Activated CD4-positive, alpha-beta T cell treated with anti-CD3 and anti-CD28 coated beads, Interleukin-2, amount 50 U/mL, for 48 hours (primary cell): ENCODE data around the gene VPS26C.

Experiments
- DNase-seq, 2 experiments: peaks; one replicate each; pipeline ENCODE4 v3.0.0-alpha.2; 2020

VPS26C gene

DNA sequence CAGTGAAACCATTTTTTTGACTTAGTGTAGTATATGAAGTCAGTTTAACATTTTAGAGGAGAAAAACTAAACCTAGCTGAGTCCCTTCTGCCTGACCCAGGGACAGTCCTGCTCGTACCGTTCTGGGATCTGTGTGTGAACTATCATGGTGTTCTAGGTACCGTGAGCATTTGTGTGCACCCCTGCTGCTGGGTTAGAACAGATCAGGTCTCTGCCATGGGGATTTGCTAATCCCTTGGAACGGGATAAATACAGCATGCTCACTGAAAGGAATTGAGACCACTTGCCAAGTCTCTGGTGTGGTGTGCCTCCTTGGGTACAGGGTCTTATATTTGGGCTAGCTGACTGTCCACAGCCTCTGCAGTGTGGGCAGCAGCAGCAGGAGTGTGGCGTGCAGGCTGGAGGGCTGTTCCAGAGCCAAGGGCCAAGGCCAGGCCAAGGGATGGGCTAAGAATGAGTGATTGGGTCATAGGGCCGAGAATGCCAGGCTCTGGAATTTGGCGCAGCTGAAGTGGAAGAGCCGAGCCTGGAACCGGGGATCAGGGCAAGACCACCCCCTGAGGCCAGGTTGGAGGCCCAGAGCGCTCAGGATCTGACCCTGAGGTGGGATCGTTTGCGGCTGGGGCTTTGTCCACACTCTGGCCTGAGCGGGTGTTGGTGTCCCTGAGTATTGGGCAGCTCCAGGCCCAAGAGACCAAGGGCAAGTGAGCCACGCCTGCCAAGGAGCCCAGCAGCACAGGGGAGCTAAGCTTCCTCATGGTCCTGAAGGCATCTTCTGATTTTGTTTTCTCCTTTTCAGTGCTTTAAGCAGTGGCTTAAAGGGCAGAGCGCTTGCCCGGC lies 66.3 kb downstream of the VPS26C start:
- no peak for DNase-seq

DNA sequence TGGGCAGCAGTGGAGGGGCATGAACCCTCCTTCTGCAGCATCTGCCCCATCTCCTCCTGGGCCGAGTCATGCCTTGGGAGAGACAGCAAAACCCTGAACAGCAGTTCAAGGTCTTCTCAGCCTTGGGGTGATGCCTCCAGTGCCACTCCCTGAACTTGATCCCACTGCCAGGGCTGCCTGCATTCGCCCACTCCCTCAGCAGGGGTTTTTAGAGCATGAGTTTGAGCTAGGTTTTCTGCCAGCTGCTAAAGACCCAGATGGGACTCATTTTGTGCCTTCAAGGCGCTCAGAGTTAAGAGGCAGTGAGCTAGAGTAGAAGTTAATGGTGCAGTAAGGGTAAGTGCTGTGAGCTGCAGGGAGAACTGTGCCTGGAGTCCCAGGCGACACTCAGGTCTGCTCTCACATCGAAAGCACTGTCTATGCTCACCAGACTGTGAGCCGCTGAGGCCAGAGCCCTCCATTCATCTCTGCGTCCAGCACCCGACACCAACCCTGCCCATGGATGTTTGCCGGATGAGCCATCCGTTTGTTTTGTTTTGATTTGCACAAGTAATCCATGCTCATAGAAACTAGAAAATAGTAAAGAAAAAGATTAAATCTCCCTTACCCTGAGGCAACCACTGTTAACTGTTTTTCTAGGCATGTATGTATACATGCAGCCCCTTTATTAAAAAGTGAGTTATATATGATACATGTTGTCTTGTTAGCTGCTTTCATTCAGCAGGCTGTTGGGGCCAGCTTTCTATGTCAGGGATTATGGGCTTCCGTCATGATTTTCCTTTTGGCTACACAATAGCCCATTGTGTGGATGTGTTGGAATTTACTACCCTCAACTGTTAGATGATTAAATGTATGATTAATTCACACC lies 67.8 kb downstream of the VPS26C start:
- DNase-seq: no peak

DNA sequence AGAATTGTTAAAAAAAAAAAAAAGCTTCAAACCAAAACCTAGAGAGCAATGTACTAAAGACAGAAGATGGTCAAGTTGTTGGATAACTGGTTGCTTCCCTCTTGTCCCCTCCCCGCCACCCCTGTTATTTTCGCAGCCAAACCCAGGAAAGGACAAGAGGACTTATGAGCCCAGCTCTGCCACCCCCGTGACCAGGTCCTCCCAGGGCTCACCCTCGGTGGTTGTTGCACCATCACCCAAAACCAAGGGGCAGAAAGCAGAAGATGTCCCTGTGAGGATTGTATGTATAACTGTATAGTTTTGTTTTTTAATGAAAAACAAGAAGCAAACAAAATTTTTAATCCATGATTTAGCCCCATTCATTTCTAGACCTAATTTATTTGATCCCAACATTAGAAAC lies 69.4 kb downstream of the VPS26C start:
- DNase-seq: no peak

DNA sequence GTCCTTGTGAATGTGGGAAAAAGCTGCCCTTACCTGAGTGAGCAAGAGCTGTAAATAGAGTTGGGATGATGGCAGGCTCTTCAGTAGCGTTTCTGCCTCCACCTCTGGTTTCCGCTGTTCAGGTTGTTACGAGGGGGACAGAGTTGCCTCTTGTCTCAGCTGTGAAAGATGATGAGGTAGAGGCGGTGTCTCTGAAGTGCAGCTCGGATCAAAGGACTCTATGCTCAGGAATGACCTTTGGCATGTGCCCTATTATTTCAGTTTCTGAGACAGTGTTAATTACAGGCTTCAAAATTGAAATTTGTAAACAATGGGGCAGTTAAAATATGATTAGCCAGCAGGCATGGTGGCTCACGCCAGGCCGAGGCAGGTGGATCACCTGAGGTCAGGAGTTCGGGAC lies 70.3 kb downstream of the VPS26C start:
- no peak for DNase-seq

DNA sequence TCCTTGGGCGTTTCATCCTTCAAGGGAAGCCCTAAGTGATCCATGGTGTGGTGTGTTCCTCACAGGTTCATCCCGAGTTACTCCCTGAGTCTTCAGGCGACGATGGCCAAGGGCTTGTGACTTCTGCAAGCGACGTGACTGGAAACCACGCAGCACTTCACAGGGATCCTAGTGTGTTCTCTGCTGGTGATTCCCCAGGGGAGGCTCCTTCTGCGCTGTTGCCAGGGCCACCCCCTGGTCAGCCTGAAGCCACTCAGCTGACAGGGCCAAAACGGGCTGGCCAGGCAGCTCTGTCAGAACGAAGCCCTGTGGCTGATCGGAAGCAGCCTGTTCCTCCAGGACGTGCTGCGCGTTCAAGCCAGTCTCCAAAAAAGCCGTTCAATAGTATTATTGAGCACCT lies 71.5 kb downstream of the VPS26C start:
- DNase-seq: no peak

DNA sequence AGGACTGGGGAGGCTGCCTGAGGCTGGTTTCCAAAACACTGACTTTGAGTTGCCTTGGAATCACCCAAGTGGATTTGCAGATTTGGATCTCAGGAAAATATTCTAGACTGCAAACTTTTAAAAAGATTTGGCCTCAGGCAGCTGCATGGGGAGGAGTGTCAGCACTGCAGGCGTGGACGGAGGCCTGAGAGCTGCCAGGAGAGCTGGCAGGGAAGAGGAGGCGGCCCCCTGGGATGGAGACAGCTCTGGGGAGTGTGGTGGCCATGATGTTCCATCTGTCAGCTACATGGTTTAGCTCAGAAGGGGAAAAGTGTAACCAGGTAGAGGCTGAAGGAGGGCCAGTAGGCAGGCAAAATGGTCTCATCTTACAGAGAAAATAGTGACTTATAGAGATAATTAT lies 72.1 kb downstream of the VPS26C start:
- no peak for DNase-seq

DNA sequence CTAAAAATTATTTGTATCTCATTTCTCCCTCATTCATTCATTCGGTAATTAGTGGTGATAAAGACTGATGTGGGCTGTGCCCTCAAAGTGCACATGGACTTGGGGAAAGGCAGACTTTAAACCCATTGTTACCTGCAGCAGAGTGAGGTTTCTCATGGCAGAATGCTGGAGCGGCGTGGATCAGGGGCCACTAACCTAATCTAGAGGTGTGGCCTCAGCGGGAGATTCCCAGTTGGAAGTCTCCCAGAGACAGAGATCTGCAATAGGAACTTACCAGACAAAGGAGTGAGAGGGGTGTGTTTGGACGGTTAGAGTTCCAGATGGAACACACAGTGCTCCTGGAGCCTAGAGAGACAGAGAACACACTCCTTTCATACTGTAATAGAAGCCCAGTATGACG lies 73.5 kb downstream of the VPS26C start:
- DNase-seq: no peak

DNA sequence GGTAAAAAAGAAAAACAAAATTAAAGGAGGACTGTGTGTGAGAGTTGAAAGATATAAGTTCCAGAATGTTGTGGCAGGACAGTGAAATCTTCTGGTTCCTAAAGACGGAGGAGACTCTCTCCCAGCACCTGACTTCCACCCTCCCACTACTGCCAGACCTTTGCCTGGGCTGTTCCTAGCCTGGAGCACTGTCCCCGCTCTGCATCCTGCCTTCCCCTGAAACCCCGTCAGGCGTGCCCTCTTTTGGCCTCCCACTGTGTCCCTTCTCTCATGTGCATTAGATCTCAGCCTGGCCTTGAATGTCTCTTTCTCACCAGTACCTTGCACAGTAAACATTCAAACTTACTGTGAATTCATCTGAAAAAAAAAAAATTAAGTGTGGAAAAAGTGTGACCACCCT lies 74.1 kb downstream of the VPS26C start:
- DNase-seq: no peak

DNA sequence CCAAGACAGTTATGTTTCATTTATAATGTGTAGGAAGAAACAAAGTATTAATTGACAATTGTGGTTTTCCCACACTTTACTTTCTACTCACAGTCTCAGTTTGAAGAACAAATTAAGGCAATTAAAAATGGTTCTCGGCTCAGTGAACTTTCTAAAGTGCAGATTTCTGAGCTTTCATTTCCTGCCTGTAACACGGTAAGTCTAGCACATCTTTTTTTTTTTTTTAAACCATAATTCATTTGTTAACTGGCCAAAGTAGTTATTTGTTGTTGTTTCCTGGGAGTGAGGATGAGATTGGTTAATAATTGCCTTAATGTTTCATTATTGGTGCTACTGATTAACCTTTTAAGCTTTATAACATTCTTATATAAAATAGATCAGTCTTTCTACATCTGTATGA lies 75.1 kb downstream of the VPS26C start:
- no peak for DNase-seq

DNA sequence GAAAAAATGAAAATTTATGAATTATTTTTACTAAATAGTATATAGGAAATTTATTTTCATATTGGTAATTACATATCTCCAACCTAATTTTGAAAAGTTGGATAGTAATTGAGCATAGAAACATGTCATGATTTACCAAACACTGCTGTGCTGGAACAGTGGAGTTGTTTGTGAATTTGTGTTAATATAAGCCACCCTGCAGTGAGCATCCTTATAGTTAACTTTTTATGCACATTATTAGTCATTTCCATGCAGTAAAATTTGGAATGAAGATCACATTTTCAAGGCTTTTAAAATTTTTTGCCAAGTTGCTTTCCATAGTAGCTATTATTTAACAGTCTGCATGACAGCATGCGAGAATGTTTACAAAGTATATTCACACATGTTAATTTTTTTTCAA lies 78.3 kb downstream of the VPS26C start:
- no peak for DNase-seq

DNA sequence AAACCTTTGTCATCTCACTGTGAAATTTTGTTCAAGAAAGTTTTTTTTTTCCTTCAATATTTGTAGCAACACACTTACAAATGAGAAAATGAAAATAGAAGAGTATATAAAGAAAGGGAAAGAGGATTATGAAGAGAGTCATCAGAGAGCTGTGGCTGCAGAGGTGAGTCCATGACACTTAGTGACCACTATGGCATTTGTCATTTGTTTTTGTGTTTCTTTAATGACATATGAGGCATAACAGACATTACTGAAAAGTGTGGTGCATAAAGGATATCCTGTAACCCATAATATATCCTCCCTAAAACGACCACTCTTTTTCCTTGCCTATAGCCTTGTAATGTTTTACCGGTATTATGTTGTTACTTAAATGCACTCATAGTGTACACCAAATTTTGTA lies 80.2 kb downstream of the VPS26C start:
- DNase-seq: no peak

DNA sequence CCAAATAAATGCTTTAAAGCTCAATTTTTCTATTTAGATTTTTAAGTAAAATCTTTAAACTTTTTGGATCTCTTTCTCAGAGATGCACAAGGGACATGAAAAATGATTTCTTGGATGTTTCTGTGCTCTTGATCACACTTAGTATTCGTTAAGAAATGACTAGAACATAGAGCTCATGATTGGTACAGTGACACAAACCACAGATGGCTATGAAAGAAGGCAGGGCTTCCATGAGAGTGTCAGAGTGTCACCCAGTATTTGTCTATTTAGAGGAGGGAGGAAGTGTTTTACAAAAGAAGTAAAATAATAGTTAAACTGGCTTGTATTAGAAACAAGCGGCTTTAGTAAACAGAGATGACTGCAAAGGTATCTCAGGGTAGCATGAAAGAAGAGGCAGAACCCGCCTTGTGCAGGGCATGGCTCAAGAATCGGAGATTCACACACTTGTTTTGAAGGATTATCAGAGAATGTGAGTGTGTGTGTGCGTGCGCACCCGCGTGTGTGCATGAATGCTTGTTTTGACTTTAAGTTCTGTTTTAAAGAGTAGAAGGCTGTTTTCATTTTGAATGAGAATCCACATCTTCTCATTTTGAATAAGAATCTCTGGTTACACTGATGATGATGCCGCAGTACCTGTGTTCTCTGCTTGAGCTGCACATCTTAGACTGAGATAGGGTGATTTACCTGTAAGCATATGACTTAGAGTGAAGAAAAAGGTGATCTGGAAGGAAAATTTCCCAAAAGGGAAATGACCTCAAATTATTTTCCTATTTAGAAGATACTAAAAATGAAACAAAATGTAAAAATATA lies 82.1 kb downstream of the VPS26C start:
- no peak for DNase-seq

DNA sequence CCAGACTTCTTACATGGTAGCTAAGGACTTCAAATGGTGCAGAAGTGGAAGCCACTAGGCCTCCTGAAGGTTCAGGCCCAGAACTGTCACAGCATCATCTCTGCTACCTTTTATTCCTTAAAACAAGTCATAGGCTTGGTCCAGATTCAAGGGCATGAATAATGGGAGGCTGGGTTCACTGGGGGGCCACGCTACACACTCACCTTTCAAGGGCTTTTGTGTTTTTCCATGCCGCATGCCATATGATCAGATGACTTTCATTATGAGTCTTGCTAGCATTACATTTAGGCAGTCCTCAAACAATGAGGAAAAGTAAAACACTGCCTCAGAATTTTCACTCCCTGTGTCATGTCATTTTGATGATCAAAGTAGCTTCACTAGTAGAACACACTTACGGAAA lies 83.4 kb downstream of the VPS26C start:
- no peak for DNase-seq

DNA sequence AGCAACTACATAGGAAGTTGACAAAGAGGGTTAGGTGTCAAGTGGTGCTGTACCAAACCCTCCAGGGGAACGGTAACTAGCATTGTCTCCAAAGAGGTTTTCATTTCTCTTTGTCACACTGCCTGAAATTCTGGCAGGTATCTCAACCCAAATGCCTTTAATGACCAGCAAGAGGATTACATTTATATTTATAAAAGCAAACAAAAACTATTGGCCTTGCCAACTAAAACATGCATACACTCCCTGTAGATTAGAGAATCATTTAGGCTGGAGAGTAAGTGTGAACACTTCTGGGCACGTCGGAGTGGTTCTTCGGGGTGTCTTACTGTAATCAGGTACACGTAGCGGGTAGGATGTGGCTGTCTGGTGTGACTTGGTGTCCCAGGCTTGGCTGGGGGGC lies 84.9 kb downstream of the VPS26C start:
- DNase-seq: no peak

DNA sequence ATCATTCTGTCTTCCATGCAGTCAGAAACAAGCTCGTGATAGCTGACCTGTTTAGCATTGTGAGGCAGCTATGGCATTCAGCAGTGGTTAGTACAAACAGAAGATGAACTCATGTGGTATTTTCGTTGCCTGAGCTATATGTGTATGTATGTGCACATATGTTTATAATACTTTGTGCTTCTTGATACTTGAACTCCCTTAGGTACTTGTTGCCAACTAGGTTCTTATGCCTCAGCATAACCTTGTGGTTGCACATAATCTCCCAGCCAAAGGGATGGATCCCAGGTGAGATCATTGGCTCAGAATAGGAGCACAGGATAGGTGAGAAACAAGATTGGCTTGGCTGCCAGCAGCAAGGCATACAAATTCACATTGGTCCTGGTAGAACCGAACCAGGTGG lies 86.1 kb downstream of the VPS26C start:
- DNase-seq: no peak

DNA sequence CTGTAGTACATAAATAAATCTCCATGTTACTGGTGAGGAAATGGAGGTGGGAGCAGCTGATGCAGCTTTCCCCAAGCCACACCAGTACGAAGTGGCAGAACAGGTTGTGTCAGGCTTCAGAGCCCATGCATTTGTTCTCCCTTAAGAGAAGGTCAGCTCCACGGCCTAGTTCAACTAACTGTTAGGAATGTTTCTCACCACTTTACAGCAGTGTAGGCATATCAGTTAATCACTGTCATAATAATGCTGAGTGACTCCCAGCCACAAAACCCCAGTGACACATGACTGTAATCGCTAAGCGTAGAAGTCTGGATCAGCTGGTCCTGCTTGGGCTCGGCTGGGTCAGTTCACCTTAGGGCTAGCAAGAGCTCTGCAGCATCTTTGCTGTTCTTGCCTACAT lies 90.4 kb downstream of the VPS26C start:
- DNase-seq: no peak
